Suppressor macrophage treated with lipopolysaccharide for 1 hour (primary cell): ENCODE data around the gene ZXDC.

Experiments used
- DNase-seq, 3 donors: peaks; one replicate each; pipeline ENCODE4 v3.0.0-alpha.2; 2020 to 2022

ZXDC gene

GRCh38 chr3:126475413-126476114 lies at the start of gene ZXDC:
TSS of gene ZXDC (minus strand) at chr3:126475891. CDS start at chr3:126475865, 26 bp downstream.
- DNase-seq: peak; percentile 95 to 99 (median 98)

GRCh38 chr3:126525091-126525852 lies 49.6 kb upstream of the ZXDC start:
- no peak for DNase-seq

- peak; percentile 33 to 77 (median 69) for DNase-seq
These were observed 48.8 kb upstream of the ZXDC start for GRCh38 chr3:126524429-126524988.

GRCh38 chr3:126523745-126524428 lies 48.2 kb upstream of the ZXDC start, which contains the start of gene CHST13:
TSS of gene CHST13 (plus strand) at chr3:126524155. CDS start at chr3:126524333, 178 bp downstream.
- peak; percentile 72 to 93 (median 82) for DNase-seq

- DNase-seq: peak; percentile 63 to 76 (median 71)
These were observed 46.7 kb upstream of the ZXDC start for GRCh38 chr3:126522363-126522788.

GRCh38 chr3:126521122-126521891 lies 45.6 kb upstream of the ZXDC start:
- DNase-seq: no peak

GRCh38 chr3:126519506-126520455 lies 44.1 kb upstream of the ZXDC start:
- DNase-seq: no peak

GRCh38 chr3:126518779-126519177 lies 43.1 kb upstream of the ZXDC start:
- DNase-seq: no peak

- DNase-seq: no peak
These were observed 42.5 kb upstream of the ZXDC start for GRCh38 chr3:126517986-126518778.

GRCh38 chr3:126517291-126517951 lies 41.7 kb upstream of the ZXDC start, which contains the start of gene UROC1:
TSS of gene UROC1 (minus strand) at chr3:126517773. CDS start at chr3:126517719, 54 bp downstream.
- DNase-seq: no peak

GRCh38 chr3:126516936-126517290 lies 41.2 kb upstream of the ZXDC start:
- no peak for DNase-seq

- no peak for DNase-seq
These were observed 40.7 kb upstream of the ZXDC start for GRCh38 chr3:126516152-126516935.

GRCh38 chr3:126515066-126515706 lies 39.5 kb upstream of the ZXDC start:
- DNase-seq: no peak

- no peak for DNase-seq
These were observed 38.5 kb upstream of the ZXDC start for GRCh38 chr3:126514161-126514560.

- no peak for DNase-seq
These were observed 37.4 kb upstream of the ZXDC start for GRCh38 chr3:126512916-126513650.

GRCh38 chr3:126512026-126512425 lies 36.3 kb upstream of the ZXDC start:
- DNase-seq: no peak

- no peak for DNase-seq
These were observed 35.6 kb upstream of the ZXDC start for GRCh38 chr3:126511291-126511690.
